IPS-NIHi11 (cell line): ENCODE results near the gene RUSC1.

ENCODE experiments used
- DNase-seq: peaks from one replicate; pipeline ENCODE4 v3.0.0; 2012; ENCODE audit warnings: mixed read lengths, low spot score

RUSC1 gene

DNA sequence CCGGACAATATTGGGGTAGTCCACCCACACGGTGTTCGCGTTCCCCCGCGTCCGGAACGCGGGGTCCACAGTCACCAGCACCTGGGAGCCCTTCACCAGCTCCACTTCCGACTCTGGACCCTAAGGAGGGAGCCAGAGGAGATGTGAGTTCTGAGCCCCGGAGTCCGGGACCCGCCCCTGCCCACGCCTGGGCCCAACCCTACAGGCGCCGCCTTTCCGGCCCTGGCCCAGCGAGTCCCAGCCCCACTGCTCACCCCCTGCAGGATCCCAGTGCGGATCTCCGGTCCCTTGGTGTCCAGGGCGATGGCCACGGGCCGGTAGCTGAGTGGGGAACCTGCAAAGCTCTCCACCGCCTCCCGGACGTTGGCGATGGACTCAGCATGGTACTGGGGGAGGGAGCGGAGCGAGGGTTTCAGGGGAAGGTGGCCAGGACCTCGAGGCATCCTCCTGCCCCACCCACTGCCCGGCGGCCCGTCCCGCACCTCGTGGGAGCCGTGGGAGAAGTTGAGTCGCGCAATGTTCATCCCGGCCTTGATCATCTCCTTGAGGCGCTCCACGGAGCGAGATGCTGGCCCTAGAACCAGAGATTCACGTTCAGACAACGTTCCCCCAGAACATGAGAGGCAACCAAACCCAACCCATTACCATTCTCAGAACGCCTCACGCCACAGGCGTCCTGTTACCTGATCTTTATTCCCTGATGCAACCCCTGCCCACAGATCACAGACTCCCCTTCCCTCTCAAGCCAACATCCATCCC is 25.3 kb upstream of the RUSC1 start:
- DNase-seq = peak; percentile 59

DNA sequence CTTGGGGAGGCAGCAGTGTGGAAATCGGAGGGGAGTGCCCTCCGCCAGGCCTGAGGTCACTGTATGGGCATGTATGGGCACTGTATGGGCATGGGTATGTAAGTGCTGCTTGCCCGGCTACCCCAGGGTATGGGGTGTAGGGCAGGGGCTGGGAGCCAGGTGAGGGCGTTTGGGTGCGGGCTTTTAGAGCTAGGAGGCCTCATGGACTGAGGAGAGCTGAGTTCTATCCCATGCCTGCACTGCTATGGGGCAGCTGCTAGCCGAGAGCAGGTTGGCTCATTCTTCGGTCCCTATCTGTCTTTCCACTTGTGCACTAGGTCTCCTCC is 24.8 kb upstream of the RUSC1 start:
- DNase-seq = no peak

DNA sequence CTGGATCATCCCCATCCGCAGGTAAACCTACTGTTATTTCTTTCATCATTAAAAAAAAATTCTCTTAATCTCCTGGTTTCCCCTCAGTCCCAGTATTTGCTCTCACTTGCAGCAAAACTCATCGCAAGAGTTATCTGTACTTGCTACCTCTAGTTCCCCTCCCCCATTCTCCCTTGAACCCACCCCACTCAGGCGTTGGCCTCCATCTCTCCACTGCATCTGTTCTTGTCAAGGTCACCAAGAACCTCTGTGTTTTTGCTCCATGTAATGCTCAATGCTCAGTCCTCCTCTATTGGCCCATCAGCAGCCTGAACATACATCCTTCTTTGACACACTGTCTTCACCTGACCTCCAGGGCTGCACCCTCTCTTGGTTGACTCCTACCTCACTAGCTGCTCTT is 24.0 kb upstream of the RUSC1 start:
- no peak for DNase-seq

DNA sequence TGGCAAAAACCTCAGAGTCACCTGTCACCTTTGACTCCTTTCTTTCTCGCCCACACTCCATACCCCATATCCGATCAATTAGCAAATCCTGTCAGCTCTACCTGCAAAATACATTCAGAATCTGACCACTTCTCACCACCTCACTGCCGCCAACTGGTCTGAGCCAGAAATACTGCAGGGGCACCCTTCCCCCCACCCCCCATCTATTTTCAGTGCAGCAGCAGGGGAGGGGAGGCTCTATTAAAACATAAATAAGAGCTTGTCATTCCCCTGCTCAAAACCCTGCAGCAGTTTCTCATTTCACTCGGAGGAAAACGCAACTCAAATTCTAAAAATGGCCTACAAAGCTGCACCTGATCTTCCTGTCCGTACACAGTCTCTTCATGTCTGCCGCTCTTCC is 23.3 kb upstream of the RUSC1 start:
- no peak for DNase-seq

GRCh38 chr1:155300024-155300423 is 20.7 kb upstream of the RUSC1 start:
- no peak for DNase-seq

DNA sequence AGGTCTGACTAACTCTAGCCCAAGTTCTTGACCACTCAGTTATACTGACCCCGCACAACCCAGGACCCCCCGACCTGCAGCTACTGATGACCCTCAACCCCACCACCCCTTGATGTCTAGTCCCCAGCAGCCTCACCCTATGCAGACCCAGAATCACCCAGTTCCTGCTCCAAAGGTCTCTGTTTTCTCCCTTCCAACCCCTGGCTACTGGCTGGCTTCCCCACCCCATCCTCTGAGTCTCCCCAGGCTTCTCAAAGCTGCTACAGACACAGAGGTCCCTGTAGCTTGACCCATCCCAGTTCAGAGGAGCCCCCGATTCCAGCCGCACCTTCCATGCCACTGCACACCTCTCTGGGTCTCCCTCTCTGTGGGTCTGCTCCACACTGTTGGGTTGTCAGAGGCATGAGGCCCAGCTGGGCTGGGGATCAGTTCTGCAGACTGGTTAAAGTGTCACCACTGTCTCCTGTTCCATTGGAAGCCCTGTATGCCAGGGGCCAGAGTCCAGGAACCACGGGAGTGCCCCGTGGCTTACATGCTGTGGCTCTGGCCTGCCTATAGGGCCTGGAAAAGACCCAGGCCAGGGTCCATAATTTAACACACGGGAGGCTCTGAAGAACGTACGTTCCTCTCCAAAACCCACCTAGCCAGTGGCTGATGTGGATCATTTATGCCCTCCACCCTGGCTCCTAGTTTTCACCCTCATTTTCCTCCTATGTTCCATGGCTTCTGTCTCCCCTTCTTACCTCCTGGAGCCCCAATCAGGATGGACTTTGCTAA is 20.0 kb upstream of the RUSC1 start:
- no peak for DNase-seq

GRCh38 chr1:155301342-155301841 is 19.3 kb upstream of the RUSC1 start, which contains the start of gene PKLR:
PKLR (minus strand) TSS chr1:155301438; CDS start chr1:155301395, 43 bp downstream.
- DNase-seq = no peak

GRCh38 chr1:155304558-155305063 is 16.1 kb upstream of the RUSC1 start:
- DNase-seq = no peak

DNA sequence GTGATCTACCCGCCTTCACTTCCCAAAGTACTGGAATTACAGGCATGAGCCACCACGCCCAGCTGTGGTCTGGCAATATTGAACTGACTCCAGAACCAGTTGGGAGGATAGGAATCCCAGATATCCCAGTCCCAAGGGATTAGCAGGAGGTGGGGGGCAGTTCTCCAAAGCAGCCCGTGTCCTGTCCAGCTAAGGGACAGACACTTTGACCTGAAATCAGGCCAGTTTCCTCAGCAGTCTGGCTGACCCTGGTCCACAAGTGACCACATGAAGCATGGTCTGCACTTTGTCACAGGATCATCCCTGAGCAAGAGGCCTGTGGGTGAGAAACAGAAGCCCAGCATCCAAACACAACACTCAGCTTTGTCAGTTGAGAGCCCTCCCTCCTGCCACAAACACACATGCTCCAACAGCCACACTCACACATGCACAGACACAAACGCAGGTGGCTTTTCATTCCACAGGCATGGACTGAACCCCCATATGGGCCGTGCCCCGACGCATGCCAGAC is 14.8 kb upstream of the RUSC1 start:
- DNase-seq = no peak

DNA sequence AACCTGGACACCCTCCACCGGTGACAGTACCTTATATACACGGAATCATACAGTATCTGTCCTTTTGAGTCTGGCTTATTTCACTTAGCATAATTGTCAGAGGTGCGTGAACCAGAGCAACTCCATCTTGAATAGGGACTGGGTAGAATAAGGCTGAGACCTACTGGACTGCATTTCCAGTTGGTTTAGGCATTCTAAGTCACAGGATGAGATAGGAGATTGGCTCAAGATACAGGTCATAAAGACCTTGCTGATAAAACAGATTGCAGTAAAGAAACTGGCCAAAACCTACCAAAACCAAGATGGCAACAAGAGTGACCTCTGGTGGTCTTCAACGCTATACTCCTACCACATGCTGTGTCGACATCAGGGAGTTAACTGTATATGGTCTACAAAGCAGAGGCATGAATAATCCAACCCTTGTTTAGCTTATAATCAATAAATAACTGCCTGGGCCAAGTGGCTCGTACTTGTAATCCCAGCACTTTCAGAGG is 13.4 kb upstream of the RUSC1 start:
- DNase-seq = no peak

- DNase-seq = peak; percentile 98
Measured at GRCh38 chr1:155308493-155309422, 11.9 kb upstream of the RUSC1 start, which contains the start of gene FDPS. FDPS (plus strand) TSS chr1:155308866; CDS start chr1:155309790, 924 bp downstream.

DNA sequence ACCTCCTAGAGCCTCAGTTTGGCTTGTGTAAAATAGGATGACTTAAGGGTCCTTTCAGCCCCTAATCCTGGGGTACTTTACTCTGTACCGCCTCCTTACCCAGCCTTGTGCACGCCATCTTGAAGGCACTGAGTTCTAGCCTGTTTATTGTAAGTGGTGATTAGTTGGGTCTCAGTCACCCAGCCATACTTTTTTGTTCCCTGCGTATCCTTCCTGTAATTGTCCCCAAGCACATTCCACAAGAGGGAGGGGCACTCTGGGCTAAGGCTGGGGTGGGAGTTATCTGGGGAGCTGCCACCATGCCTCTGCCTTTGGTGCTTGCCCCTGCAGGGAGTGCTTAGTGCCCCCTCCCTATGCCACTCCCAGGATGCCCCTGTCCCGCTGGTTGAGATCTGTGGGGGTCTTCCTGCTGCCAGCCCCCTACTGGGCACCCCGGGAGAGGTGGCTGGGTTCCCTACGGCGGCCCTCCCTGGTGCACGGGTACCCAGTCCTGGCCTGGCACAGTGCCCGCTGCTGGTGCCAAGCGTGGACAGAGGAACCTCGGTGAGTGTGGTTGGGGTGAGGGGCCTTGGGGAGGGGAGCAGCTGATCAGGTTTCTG is 11.2 kb upstream of the RUSC1 start:
- no peak for DNase-seq

DNA sequence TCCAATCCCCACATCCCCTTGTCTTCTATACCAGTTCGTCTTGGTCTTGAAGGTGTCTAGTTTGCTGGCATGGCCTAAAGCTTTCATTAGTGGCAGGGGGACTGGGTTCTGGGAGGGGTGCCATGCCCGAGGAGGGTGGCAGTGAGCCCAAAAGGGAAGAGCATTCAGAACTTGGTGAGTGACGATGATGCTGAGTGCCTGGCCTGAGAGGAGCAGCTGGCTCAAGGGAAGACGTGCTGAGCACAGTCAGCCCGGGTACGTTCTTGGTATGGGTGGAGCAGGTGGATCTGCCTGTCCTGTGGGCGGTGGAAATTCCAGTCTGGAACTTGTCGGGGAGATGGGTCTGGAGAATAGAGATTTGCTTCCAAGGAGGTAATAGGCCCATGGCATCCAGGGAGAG is 7.4 kb upstream of the RUSC1 start:
- DNase-seq = no peak

DNA sequence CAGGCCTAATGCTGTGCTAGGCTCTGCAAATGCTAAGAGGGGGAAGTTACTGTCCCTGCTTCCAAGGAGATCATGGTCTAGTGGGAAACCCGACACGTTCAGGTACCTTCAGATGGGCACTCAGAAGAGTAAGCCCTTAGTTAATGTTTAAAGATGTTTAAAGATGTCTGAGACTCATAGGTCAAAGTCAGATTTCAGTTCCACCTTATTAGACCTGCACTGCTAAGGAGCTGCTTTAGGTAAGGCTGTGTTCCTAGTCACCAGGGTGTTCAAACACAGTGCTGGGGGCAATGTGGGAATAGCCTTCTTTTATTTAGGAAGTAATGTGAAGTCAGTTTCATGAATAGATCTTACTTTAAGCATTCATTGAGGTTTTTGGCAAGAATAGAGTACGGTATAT is 3.8 kb upstream of the RUSC1 start:
- no peak for DNase-seq

DNA sequence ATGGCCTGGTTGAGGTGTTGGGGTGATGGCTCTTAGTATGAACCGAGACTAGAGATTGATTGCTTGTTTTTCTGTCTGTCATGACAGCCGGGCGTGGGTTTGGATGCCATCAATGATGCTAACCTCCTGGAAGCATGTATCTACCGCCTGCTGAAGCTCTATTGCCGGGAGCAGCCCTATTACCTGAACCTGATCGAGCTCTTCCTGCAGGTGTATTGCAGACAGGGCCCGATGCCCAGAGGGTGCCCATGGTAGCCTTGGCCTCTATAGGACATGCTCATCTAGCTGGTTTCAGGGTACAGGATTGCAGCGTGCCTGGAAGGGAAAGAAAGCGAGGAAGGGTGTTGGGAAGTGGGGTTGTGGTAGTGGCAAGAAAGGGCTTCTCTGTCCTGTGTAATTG is 2.6 kb upstream of the RUSC1 start:
- no peak for DNase-seq

GRCh38 chr1:155319536-155319935 is 1.2 kb upstream of the RUSC1 start:
- DNase-seq = no peak

DNA sequence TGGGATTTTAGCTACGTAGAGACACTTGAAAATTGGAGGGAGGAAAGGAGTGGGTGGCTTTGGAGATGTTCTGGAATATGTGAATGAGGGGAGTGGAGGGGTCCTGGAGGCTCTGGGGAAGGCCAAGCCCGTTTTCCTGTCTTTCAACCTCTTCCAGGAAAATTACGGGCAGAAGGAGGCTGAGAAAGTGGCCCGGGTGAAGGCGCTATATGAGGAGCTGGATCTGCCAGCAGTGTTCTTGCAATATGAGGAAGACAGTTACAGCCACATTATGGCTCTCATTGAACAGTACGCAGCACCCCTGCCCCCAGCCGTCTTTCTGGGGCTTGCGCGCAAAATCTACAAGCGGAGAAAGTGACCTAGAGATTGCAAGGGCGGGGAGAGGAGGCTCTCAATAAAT is 442 bp upstream of the RUSC1 start:
- DNase-seq = no peak

DNA sequence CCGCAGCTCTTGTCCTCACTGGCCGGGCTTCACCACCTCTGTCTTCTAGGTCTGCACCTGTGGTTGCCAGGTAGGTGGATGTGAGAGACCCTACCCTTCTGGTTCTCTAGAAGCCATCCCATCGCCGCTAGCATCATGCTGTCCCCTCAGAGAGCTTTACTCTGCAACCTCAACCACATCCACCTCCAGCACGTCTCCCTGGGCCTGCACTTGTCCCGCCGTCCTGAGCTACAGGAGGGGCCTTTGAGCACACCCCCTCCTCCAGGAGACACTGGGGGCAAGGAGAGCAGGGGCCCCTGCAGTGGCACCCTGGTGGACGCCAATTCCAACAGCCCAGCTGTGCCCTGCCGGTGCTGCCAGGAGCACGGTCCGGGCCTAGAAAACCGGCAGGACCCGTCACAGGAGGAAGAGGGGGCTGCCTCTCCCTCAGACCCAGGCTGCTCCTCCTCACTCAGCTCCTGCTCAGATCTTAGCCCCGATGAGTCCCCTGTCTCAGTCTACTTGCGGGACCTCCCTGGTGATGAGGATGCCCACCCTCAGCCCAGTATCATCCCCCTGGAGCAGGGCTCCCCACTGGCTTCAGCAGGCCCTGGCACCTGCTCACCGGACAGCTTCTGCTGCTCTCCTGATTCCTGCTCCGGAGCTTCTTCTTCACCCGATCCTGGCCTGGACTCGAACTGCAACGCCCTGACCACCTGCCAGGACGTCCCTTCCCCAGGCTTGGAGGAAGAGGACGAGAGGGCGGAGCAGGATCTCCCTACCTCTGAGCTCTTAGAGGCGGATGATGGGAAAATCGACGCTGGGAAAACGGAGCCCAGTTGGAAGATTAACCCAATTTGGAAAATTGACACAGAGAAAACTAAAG is 1.2 kb downstream of the RUSC1 start:
- DNase-seq = no peak

DNA sequence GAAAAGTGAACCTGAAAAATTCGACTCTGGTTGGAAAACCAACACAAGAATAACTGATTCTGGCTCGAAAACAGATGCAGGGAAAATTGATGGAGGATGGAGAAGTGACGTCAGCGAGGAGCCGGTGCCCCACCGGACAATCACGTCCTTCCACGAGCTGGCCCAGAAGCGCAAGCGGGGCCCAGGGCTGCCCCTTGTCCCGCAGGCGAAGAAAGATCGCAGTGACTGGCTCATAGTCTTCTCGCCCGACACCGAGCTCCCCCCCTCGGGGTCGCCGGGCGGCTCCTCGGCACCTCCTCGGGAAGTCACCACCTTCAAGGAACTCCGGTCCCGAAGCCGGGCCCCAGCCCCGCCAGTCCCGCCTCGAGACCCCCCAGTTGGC is 1.9 kb downstream of the RUSC1 start:
- DNase-seq = no peak
